GM18502 (cell line): ENCODE measurements around the gene BLVRB.
"Not testable (repeated sequence)": the region's sequence is repeated elsewhere in the genome, so short reads cannot be mapped to it uniquely, and the experiment has no call there.

Experiments
- ATAC-seq: cut with Tn5 transposase; IDR thresholded peaks from one replicate; pipeline ENCODE4 v1.9.1; 2021; ENCODE audit warnings: mild to moderate bottlenecking; ENCODE audit not compliant: unreplicated experiment, poor library complexity

The BLVRB gene

DNA sequence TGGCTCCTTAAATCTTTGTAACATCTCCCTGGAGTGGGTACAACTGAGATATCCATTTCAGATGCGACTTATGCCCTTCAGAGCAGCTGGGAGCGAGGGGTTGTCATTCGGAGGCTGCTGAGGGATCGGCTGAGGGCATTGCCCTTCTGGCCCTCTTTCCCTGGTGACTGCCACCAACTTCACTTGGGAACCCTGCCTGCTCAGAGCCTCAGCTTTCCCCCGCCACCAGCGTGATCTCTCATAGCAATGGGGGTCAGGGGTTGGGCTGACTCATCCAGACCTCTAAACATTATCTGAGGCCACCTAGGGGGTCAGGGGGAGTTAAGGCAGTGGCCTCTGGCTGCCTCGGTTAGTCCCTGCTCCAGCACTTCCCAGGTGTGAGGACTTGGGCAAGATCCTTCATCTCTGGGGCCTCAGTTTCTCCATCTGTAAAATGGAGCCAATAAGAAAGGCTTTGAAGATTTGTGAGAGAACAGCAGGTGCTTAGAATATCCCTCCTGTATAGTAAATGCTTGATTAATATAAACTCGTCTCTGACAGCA, 53.5 kb downstream of the BLVRB start:
- no peak for ATAC-seq

DNA sequence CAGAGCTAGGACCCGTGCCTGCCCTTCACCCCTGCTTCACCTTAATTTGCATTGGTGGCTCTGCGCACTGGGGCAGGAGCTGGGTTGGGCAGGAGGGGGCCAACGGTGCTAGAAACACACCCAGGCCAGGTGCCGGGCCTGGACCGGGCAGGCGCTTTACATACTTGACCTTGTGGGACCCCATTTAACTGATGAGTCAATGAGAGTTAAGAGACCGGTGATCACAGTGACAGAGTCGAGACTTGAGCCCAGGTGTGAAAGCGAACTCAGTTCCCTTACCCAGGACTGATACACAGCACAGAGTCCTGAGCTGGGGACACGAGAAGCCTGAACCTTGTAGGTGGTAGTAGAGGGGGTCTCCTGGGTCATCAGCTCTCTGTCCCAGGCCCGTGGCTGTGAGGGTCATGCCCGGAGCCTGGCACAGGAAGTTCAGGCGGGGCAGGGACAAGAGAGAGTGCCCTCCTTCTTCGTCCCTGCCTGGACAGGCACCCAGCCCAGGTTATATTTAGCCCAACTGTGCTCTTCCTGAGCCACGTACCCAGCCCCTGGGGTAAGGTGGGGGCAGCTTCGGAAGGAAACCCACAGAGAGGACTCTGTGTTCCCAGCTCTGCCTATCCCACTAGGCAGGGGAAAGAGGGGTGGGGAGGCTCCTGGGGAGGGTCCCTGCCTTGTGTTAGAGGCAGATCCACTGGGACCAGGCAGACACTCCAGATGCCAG, 54.3 kb downstream of the BLVRB start:
- no peak for ATAC-seq

DNA sequence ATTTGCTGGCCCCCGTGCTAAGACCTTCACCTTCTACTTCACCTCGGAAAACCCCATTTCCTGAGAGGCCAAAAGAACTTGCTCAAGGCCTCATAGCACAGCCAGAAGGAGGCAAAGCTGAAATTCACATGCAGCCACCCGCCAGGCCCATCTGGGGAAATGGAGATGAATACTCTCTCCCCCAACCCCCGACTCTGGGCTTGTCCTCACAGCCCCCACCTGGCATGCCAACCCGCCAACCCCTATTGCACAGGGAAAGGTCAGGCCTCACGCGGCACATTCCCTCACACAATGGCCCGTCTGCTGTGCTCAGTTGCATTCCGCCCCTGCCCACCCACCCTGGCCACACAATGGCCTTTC, 55.5 kb downstream of the BLVRB start:
- no peak for ATAC-seq

DNA sequence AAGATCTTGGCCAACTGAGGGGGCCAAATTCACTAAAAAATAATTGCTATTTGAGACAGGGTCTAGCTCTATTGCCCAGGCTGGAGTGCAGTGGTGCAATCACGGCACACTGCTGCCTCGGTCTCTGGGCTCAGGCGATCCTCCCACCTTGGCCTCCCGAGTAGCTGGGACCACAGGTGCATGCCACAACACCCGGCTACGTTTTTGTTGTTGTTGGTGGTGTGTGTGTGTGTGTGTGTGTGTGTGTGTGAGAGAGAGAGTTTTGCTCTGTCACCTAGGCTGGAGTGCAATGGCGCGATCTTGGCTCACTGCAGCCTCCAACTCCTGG, 57.0 kb downstream of the BLVRB start:
- not testable (repeated sequence) for ATAC-seq

GRCh38 chr19:40407714-40408597, 57.6 kb downstream of the BLVRB start:
- no peak for ATAC-seq

DNA sequence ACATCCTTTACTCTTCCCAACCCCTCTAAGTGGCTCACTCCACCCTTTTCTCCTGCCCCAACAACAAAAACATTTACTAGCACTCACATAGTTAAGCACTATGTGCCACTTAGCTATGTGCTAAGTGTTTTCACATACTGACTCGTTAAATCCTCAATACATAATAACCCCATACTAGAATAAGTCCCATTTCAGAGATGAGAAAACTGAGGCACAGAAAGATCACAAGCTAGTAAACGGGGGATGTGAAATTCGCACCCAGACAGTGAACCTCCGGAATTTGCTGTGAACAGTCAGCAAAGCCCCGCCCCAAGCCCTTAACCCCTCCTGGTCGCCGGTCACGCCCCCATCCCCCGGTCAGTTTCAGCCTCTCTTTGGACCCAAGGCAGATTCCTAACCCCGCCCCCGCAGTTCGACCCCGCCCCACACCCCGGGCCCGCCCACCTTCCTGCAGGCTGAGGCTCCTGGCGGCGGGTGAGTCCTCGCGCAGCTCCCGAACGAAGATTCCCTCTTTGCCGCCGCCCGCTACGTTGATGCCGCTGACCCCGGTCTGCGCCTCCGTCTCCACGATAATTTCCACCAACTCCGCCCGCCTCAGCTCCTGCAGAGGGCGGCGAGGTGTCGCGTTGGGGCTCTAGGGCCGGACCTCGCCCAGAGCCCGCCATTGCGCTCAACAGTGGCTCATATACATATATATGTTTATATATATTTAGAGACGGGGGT, 62.1 kb downstream of the BLVRB start:
- ATAC-seq = peak; percentile 60

- no peak for ATAC-seq
Measured at GRCh38 chr19:40400559-40400958, 65.0 kb downstream of the BLVRB start.

GRCh38 chr19:40398417-40399131, 67.0 kb downstream of the BLVRB start:
- ATAC-seq = no peak
